Measurements from ENCODE around the gene OSTM1.

GRCh38 chr6:108102965-108103364, 28.4 kb upstream of the OSTM1 start:
- TF ChIP-seq CTCF (conservative IDR thresholded peaks at IDR 0.05; ENCODE audit: low read length) (no peak), EZH2phosphoT487 (IDR thresholded peaks at IDR 0.05; ENCODE audit: borderline replicate concordance, low read depth, low read length) (no peak)
